ENCODE measurements around the gene TNS3. TPM values are rescaled to one million over a fixed set of nuclear protein-coding genes. Genes with fewer than 3 reads are reported as not detected.

TNS3 gene
- total RNA-seq, 1 donor from 2014 or later = 92.9 TPM

DNA sequence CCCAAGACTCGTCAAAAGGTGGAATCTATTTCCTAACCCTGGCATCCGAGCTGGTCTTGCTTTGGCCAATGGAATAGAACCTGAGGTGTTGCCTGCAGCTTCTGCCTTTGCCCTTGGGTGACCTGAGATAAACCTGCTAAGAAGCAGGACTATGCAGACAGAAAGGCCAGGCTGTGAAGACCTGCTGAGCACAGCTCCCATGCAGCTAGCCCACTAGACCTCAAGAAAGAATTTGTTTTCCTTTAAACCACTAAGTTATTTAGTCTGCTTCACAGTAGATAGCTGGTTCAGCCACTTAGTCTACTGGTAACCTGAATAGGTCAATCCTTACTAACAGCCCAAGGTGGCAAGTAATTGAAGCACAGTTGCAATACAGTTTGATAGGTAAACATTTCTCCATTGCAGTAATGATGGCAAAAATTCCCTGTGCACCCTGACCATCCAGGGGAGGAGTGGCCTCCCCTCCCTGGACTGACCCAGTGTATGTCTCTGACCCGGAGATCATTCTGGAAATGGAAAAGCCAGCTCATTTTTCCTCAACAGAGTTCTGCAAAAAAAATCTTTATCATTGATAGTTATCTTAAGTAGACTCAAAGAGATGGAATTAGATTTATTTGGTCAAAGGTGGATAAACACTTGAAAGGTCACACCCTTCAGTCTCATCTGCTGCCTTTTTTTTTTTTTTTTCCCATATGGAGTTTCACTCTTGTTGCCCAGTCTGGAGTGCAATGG, 20.0 kb downstream of the TNS3 start:
- no peaks in the 10 kb centered on the region for H3K27me3 Mint-ChIP-seq (ENCODE audit: low read depth, unreplicated experiment)
- DNase-seq (ENCODE audit: low read depth) = no peak
- H3K27me3 ChIP-seq (ENCODE audit: insufficient read depth, low read length) = no peaks in the 10 kb centered on the region
- no peak overlapping the region for H3K4me3 Mint-ChIP-seq (ENCODE audit: unreplicated experiment)
- no peak overlapping the region for H3K27ac Mint-ChIP-seq (ENCODE audit: unreplicated experiment)
- H2AFZ ChIP-seq (ENCODE audit: low read depth, low read length) = no peak overlapping the region
- no peak for FAIRE-seq
- H3K36me3 Mint-ChIP-seq (ENCODE audit: low read depth, unreplicated experiment) = peaks cover 15% of the 10 kb centered on the region
- peaks cover 16% of the 10 kb centered on the region for H3K4me1 ChIP-seq (ENCODE audit: insufficient read depth, low read length)
- no peak overlapping the region for H3K27ac ChIP-seq (ENCODE audit: low read depth, low read length)
- peaks cover 22% of the 10 kb centered on the region for H4K20me1 ChIP-seq (ENCODE audit: insufficient read depth, low read length)
- peaks cover 16% of the 10 kb centered on the region for H3K4me1 Mint-ChIP-seq (ENCODE audit: low read depth, unreplicated experiment)
- H3K9ac ChIP-seq (ENCODE audit: low read length) = no peak overlapping the region
- H3K4me2 ChIP-seq (ENCODE audit: low read length) = no peak overlapping the region
- H3K36me3 ChIP-seq (ENCODE audit: insufficient read depth, low read length) = no peaks in the 10 kb centered on the region
- H3K4me3 ChIP-seq (ENCODE audit: insufficient read depth, low read depth, low read length) = no peak overlapping the region
- no peak for TF ChIP-seq CTCF (IDR thresholded peaks at IDR 0.05; ENCODE audit: insufficient read depth, low read depth, low read length)
- no peak for TF ChIP-seq EZH2 (IDR thresholded peaks at IDR 0.05; ENCODE audit: insufficient read depth, low read length)
- H3K79me2 ChIP-seq (ENCODE audit: insufficient read depth, low read length) = peaks cover 85% of the 10 kb centered on the region
- H3K9me3 ChIP-seq (ENCODE audit: insufficient read depth, low read depth, low read length) = no peaks in the 10 kb centered on the region
- H3K9me3 Mint-ChIP-seq (ENCODE audit: unreplicated experiment) = no peaks in the 10 kb centered on the region

- H3K79me2 ChIP-seq (ENCODE audit: insufficient read depth, low read length) = peaks cover 79% of the 10 kb centered on the region
- H3K4me3 Mint-ChIP-seq (ENCODE audit: unreplicated experiment) = peak overlapping the region; percentile 40
- H3K4me1 Mint-ChIP-seq (ENCODE audit: low read depth, unreplicated experiment) = peaks cover 27% of the 10 kb centered on the region
These were observed 22.3 kb downstream of the TNS3 start for GRCh38 chr7:47559306-47560220.

More at GRCh38 chr7:47559306-47560220, 22.3 kb downstream of the TNS3 start:
- Histone ChIP-seq H3K4me1 (ENCODE audit: insufficient read depth, low read length) (peaks cover 23% of the 10 kb centered on the region), H4K20me1 (ENCODE audit: insufficient read depth, low read length) (peaks cover 15% of the 10 kb centered on the region), H3K9me3 (ENCODE audit: insufficient read depth, low read depth, low read length) (no peaks in the 10 kb centered on the region), H3K27ac (ENCODE audit: low read depth, low read length) (no peak overlapping the region), H3K9ac (ENCODE audit: low read length) (no peak overlapping the region), H3K4me2 (ENCODE audit: low read length) (no peak overlapping the region), H3K27me3 (ENCODE audit: insufficient read depth, low read length) (no peaks in the 10 kb centered on the region), H2AFZ (ENCODE audit: low read depth, low read length) (no peak overlapping the region), H3K4me3 (ENCODE audit: insufficient read depth, low read depth, low read length) (no peak overlapping the region), H3K36me3 (ENCODE audit: insufficient read depth, low read length) (no peaks in the 10 kb centered on the region)
- DNase-seq (ENCODE audit: low read depth) (no peak), FAIRE-seq (no peak)
- H3K9me3 Mint-ChIP-seq (ENCODE audit: unreplicated experiment) = no peaks in the 10 kb centered on the region
- peaks cover 17% of the 10 kb centered on the region for H3K36me3 Mint-ChIP-seq (ENCODE audit: low read depth, unreplicated experiment)
- H3K27ac Mint-ChIP-seq (ENCODE audit: unreplicated experiment) = peak overlapping the region; percentile 80
- TF ChIP-seq CTCF (IDR thresholded peaks at IDR 0.05; ENCODE audit: insufficient read depth, low read depth, low read length) (no peak), EZH2 (IDR thresholded peaks at IDR 0.05; ENCODE audit: insufficient read depth, low read length) (no peak)
- no peaks in the 10 kb centered on the region for H3K27me3 Mint-ChIP-seq (ENCODE audit: low read depth, unreplicated experiment)
